Measurements from ENCODE around the gene GADL1.

The GADL1 gene

GRCh38 chr3:30875505-30875904 is 19.0 kb downstream of the GADL1 start:
- no peak for DNase-seq (ENCODE audit: low spot score)

- no peak for DNase-seq (ENCODE audit: low spot score)
Measured at GRCh38 chr3:30873671-30874070, 20.8 kb downstream of the GADL1 start.

GRCh38 chr3:30872879-30873278 is 21.6 kb downstream of the GADL1 start:
- DNase-seq (ENCODE audit: low spot score), result no peak

GRCh38 chr3:30871720-30872119 is 22.7 kb downstream of the GADL1 start:
- no peak for DNase-seq (ENCODE audit: low spot score)

- DNase-seq (ENCODE audit: low spot score), result no peak
Measured at GRCh38 chr3:30864836-30865235, 29.6 kb downstream of the GADL1 start.

- no peak for DNase-seq (ENCODE audit: low spot score)
Measured at GRCh38 chr3:30864132-30864531, 30.3 kb downstream of the GADL1 start.

- DNase-seq (ENCODE audit: low spot score), result no peak
Measured at GRCh38 chr3:30862004-30862403, 32.5 kb downstream of the GADL1 start.

GRCh38 chr3:30858894-30859389 is 35.5 kb downstream of the GADL1 start:
- DNase-seq (ENCODE audit: low spot score), result no peak

- DNase-seq (ENCODE audit: low spot score), result no peak
Measured at GRCh38 chr3:30855400-30856292, 38.8 kb downstream of the GADL1 start.

- DNase-seq (ENCODE audit: low spot score), result no peak
Measured at GRCh38 chr3:30852833-30853232, 41.6 kb downstream of the GADL1 start.

GRCh38 chr3:30848087-30848779 is 46.2 kb downstream of the GADL1 start:
- DNase-seq (ENCODE audit: low spot score), result no peak

- DNase-seq (ENCODE audit: low spot score), result no peak
Measured at GRCh38 chr3:30847592-30847991, 46.9 kb downstream of the GADL1 start.

GRCh38 chr3:30845606-30846005 is 48.9 kb downstream of the GADL1 start:
- no peak for DNase-seq (ENCODE audit: low spot score)

- no peak for DNase-seq (ENCODE audit: low spot score)
Measured at GRCh38 chr3:30843877-30844276, 50.6 kb downstream of the GADL1 start.

- DNase-seq (ENCODE audit: low spot score), result no peak
Measured at GRCh38 chr3:30836141-30836540, 58.3 kb downstream of the GADL1 start.

GRCh38 chr3:30835667-30836066 is 58.8 kb downstream of the GADL1 start:
- DNase-seq (ENCODE audit: low spot score), result no peak

- DNase-seq (ENCODE audit: low spot score), result no peak
Measured at GRCh38 chr3:30832961-30833575, 61.4 kb downstream of the GADL1 start.

- DNase-seq (ENCODE audit: low spot score), result no peak
Measured at GRCh38 chr3:30827080-30827479, 67.4 kb downstream of the GADL1 start.

GRCh38 chr3:30826531-30826942 is 67.9 kb downstream of the GADL1 start:
- DNase-seq (ENCODE audit: low spot score), result no peak

- no peak for DNase-seq (ENCODE audit: low spot score)
Measured at GRCh38 chr3:30819067-30819798, 75.2 kb downstream of the GADL1 start.

GRCh38 chr3:30813734-30814133 is 80.7 kb downstream of the GADL1 start:
- DNase-seq (ENCODE audit: low spot score), result no peak

Data from activated CD4-positive, alpha-beta T cell treated with anti-CD3 and anti-CD28 coated beads, Interleukin-2, Interleukin-4, amounts not matched to agents 100 ng/mL and 50 ng/mL, durations not matched to agents 16 hours and 8 hours (primary cell).